ENCODE results near the gene IFT122. TPM values are rescaled to one million over a fixed set of nuclear protein-coding genes. Genes with fewer than 3 reads are reported as not detected.

Gene IFT122
- total and polyA plus RNA-seq, 2 experiments from 2014 or later, result 10.2 to 38.8 TPM

DNA sequence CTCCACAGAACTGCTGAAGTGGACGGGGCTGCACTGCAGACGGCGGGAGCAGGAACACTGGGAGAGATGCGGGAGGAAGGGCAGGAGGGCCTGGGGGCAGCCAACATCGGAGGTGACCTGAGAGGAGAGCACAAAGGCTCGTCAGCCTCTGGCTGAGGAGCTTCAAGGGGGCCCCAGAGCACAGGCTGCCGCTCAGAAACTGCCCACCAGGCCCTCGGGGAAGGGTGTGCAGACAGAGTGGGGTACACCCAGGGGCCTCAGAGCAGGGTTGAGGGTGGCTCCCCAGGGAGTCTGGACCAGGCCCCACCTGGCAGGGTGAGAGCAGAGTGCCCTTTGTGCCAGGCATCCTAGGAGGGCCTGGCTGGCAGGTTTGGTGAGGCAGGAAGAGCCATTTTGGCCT is 73.7 kb downstream of the IFT122 start:
- no peak for DNase-seq (ENCODE audit: low spot score)
- Mint-ChIP-seq H3K27me3 (ENCODE audit: insufficient read depth, low read depth, poor library complexity) (peaks cover 10% of the 10 kb centered on the region), H3K4me3 (no peak overlapping the region), H3K36me3 (ENCODE audit: low read depth) (peaks cover 21% of the 10 kb centered on the region), H3K9me3 (no peaks in the 10 kb centered on the region; the same call in 2 of the 3 replicates), H3K4me1 (0 out of 3 replicates have a peak, but pooled peaks cover 2% of the 10 kb centered on the region), H3K27ac (no peak overlapping the region; the same call in 1 of the 2 replicates)
- H3K4me2 ChIP-seq, result no peak overlapping the region
- no peaks in the 10 kb centered on the region for H3K79me2 ChIP-seq (replicated peaks; ENCODE audit: insufficient read depth)
- no peak overlapping the region for H3K27ac ChIP-seq (ENCODE audit: low read depth)
- H3K4me1 ChIP-seq (ENCODE audit: insufficient read depth), result no peaks in the 10 kb centered on the region
- ATAC-seq, result no peak
- no peaks in the 10 kb centered on the region for H3K9me2 ChIP-seq (ENCODE audit: insufficient read depth)
- no peak for TF ChIP-seq ZNF331 (CRISPR knock-in tag; IDR thresholded peaks at IDR 0.05; ENCODE audit: low read depth)
- TF ChIP-seq POLR2AphosphoS5 (IDR thresholded peaks at IDR 0.05; ENCODE audit: low read depth), result no peak
- TF ChIP-seq EZH2 (IDR thresholded peaks at IDR 0.05; ENCODE audit: low read depth, unreplicated experiment), result no peak
- TF ChIP-seq CTCF (conservative IDR thresholded peaks at IDR 0.05; ENCODE audit: low read depth in 2 of 2), result no peak
- no peak for TF ChIP-seq NANOG (IDR thresholded peaks at IDR 0.05; ENCODE audit: borderline replicate concordance)
- TF ChIP-seq EZH2phosphoT487 (IDR thresholded peaks at IDR 0.05; ENCODE audit: unreplicated experiment), result no peak
- no peak for TF ChIP-seq STAT1 (IDR thresholded peaks at IDR 0.05; ENCODE audit: unreplicated experiment)
- no peak for TF ChIP-seq ZNF462 (CRISPR knock-in tag; IDR thresholded peaks at IDR 0.05)
- no peak for TF ChIP-seq CREB1 (CRISPR knock-in tag; IDR thresholded peaks at IDR 0.05; ENCODE audit: low read depth)
- H3F3A ChIP-seq (replicated peaks; ENCODE audit: low read depth), result no peaks in the 10 kb centered on the region
- H4K20me1 ChIP-seq (replicated peaks; ENCODE audit: insufficient read depth), result no peaks in the 10 kb centered on the region
- no peaks in the 10 kb centered on the region for H3K36me3 ChIP-seq (ENCODE audit: insufficient read depth)
- no peak overlapping the region for H3K4me3 ChIP-seq
- H2AFZ ChIP-seq, result no peak overlapping the region
- no peaks in the 10 kb centered on the region for H3K27me3 ChIP-seq (ENCODE audit: insufficient read depth)
